Dermis lymphatic vessel endothelial cell (primary cell): ENCODE data around the gene UTP11. TPM values are rescaled to one million over a fixed set of nuclear protein-coding genes. Genes with fewer than 3 reads are reported as not detected.

ENCODE experiments used
- total RNA-seq: library from RNA; depleted of rRNA; stranded (reverse); fragments of >200 nt; gene quantifications from 2 replicates; pipeline ENCODE4 v1.2.1, GENCODE V29; 2014

Gene UTP11, protein sequence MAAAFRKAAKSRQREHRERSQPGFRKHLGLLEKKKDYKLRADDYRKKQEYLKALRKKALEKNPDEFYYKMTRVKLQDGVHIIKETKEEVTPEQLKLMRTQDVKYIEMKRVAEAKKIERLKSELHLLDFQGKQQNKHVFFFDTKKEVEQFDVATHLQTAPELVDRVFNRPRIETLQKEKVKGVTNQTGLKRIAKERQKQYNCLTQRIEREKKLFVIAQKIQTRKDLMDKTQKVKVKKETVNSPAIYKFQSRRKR
- 33.6 and 43.5 TPM in 2 replicates for total RNA-seq

DNA sequence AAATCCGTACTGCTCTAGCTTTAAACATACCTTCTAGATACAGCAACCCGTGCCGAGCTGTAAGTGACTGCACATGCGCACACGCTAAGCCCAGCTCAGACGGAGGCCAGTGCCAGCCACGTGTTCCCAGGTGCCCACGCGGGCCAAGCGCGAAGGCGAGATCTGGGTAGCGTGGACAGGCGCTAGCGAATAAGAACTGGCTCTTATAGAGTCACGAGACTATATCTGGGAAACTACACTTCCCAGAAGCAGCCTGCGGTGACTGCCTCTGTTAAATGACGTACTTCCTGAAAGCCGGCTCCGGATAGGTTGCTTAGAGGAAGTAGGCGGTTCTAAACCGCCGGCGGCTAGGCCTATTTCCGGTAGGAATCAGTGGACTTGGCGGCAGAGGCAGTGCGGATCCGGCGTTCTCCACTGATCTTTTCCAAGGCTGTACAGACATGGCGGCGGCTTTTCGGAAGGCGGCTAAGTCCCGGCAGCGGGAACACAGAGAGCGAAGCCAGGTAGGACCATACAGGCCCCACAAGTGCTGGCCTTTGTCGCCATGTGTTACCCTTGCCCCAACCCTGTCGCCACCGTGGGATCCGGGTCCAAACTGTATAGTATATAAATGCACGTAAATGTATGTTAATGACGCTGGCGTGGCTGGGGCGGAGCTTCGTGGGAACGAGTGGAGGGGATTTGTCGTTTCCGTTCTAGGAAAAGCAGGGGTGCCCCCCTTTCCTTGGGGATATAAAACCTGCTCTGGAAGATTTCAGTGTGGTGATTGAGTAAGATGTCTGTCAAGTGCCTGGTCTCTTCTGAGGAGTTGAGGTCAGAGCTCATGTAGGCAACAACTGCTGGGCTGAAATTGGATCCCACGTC, at the start of gene UTP11:
Gene UTP11 (plus strand): TSS at position 372 of the 864 bp plus-strand sequence. CDS start 69 bp downstream, at position 441.

DNA sequence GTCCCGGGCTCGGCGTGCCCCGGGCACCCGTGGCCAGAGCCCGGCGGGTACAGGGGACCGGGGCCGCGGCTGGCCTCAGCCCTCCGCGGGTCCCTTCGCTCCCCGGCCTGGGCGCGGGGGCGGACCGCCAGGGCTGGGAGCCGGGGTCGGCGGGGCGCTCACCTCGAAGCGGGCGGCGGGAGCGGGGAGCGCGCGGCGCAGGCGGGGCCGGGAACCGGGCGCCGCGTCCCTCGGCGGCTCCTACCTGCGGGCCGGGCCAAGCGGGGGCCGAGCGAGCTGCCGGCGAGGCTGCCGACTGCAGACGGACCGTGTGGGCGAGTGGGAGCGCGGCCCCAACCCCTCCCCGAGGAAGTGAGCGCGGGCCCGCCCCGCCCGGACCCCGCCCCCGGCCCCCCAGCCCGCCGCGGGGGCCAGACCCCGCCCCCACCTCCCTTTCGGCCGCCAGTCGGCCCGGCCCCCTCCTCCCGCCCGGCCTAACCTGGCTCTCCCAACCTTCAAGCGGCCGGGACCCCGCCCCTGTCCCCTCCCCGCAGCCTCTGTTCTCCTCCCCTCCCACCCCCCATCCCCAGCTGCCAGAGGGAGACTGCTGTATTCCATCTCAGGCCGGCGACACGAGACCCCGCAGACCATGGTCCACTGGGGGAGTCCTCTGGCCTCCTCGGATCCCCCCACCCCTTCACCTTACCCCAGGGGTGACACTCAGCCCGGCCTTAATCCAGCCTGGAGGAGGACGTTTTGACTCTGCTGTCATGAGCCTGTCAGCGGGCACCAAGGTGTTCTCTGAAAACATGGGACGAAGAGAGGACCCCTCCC, 7.1 kb upstream of the UTP11 start, which contains the start of gene FHL3:
Gene FHL3 (minus strand): TSS at position 320 of the 813 bp plus-strand sequence. CDS start 6,102 bp downstream, outside the sequence.

GRCh38 chr1:38046333-38046883, 33.9 kb downstream of the UTP11 start, which contains the start of gene POU3F1:
TSS of gene POU3F1 (minus strand) at chr1:38046793. CDS start at chr1:38046743, 50 bp downstream.

Other genes starting within 250 kb of the UTP11 start
- under 0.01 TPM in 2 replicates for gene EPHA10, start 247.6 kb upstream of the UTP11 start, total RNA-seq
- gene MANEAL, start 218.9 kb upstream of the UTP11 start, total RNA-seq: 0.54 and 0.69 TPM in 2 replicates
- 8.8 and 15.6 TPM in 2 replicates for gene C1orf122, start 204.9 kb upstream of the UTP11 start, total RNA-seq
- 13.7 and 14.4 TPM in 2 replicates for gene YRDC, start 204.5 kb upstream of the UTP11 start, total RNA-seq
- 1.5 and 2.3 TPM in 2 replicates for gene MTF1, start 153.1 kb upstream of the UTP11 start, total RNA-seq
- 23.5 and 24.3 TPM in 2 replicates for gene INPP5B, start 65.7 kb upstream of the UTP11 start, total RNA-seq
- gene SF3A3, start 22.7 kb upstream of the UTP11 start, total RNA-seq: 47.1 and 72.6 TPM in 2 replicates
- 6.6 and 11.4 TPM in 2 replicates for gene FHL3, start 7.2 kb upstream of the UTP11 start, total RNA-seq
- under 0.01 TPM in 1 of 2 replicates, not detected in the other for gene POU3F1, start 34.1 kb downstream of the UTP11 start, total RNA-seq